ENCODE measurements around the gene PEX14. TPM values are rescaled to one million over a fixed set of nuclear protein-coding genes. Genes with fewer than 3 reads are reported as not detected.

The PEX14 gene
- total RNA-seq, 2 experiments from 2014 or later, result 17.7 to 19.1 TPM

Other genes starting within 250 kb of the PEX14 start
- gene PGD, start 75.9 kb upstream of the PEX14 start, total RNA-seq, result 10 to 100 TPM; 88.3 to 91.8 TPM
- gene CENPS, start 44.5 kb upstream of the PEX14 start, total RNA-seq, result 10 to 100 TPM; 18.3 to 21.9 TPM
- gene CORT, start 24.9 kb upstream of the PEX14 start, total RNA-seq, result under 1 TPM in 1 of 2 experiments, not detected in 1; 0.95 TPM
- gene DFFA, start 2.4 kb upstream of the PEX14 start, total RNA-seq, result 10 to 100 TPM; 38.7 to 39.5 TPM

All from activated CD8-positive, alpha-beta T cell treated with anti-CD3 and anti-CD28 coated beads, Interleukin-2, amount 10 ng/mL, durations not matched to agents 7 days and 5 days (primary cell).